ENCODE data around the gene NEURL3.
A peak's percentile ranks its signal among the peaks of the same experiment; 100 is the strongest.

The NEURL3 gene

DNA sequence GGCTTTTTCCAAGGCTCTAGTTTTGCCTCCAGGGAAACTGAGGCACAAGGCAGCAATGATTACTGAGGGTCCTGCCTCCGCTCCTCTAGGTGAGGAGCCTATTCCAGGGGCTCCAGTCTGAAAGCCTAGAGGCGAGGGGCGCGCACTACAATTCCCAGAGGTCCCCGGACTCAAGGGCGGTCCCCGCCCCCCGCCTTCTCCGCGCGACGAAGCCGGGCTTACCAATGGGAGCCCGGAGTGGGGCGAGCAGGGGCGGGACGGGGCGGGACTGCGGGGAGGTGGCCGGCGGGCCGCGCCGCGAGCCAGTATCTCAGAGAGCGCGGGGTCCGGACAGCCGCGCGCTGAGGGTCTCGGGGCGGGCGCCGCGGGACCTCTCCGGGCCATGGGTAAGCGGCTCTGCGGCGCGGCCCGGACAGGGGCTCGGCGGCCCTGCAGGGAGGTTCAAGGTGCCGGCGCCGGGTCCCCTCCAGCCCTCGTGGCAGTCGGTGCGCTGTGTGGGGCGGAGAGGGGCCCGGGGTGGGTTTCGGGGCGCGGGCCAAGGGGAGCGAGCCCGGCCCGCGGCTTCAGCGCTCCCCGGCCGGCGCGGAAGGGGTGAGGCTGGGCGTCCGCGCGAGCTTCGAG lies 31.4 kb upstream of the NEURL3 start, which contains the start of gene ARID5A:
Gene ARID5A, plus strand, starts transcription at position 308 of the 621 bp plus-strand sequence. Its CDS starts 75 bp downstream, at position 383.
- Mint-ChIP-seq H3K4me3 (peak within 1 kb of the TSS; percentile 97 to 99), H3K36me3 (ENCODE audit: insufficient read depth) (peaks cover 57% of the 10 kb centered on the region), H3K27ac (peak within 1 kb of the TSS; percentile 99 to 100), H3K4me1 (ENCODE audit: low read depth in 2 of 2) (peaks cover 42 to 45% of the 10 kb centered on the region in 2 donors), H3K9me3 (no peaks in the 10 kb centered on the region), H3K27me3 (no peaks in the 10 kb centered on the region)
- peak; percentile 49 for ATAC-seq (replicated peaks)
- peak; percentile 83 to 85 (median 83) for DNase-seq

- Mint-ChIP-seq H3K4me3 (no peak overlapping the region), H3K27me3 (no peaks in the 10 kb centered on the region), H3K4me1 (ENCODE audit: low read depth in 2 of 2) (peaks cover 47% of the 10 kb centered on the region in 2 donors), H3K9me3 (no peaks in the 10 kb centered on the region), H3K27ac (peak overlapping the region; percentile 99 to 100), H3K36me3 (ENCODE audit: insufficient read depth) (peaks cover 50% of the 10 kb centered on the region)
- no peak for DNase-seq
- no peak for ATAC-seq (replicated peaks)
These were observed 30.2 kb upstream of the NEURL3 start for GRCh38 chr2:96535331-96535730.

GRCh38 chr2:96534701-96535181 lies 29.6 kb upstream of the NEURL3 start:
- ATAC-seq (replicated peaks) (no peak), DNase-seq (no peak)
- H3K4me3 Mint-ChIP-seq = no peak overlapping the region
- H3K4me1 Mint-ChIP-seq (ENCODE audit: low read depth in 2 of 2) = peaks cover 45 to 46% of the 10 kb centered on the region in 2 donors
- peaks cover 47% of the 10 kb centered on the region for H3K36me3 Mint-ChIP-seq (ENCODE audit: insufficient read depth)
- H3K9me3 Mint-ChIP-seq = no peaks in the 10 kb centered on the region
- no peaks in the 10 kb centered on the region for H3K27me3 Mint-ChIP-seq
- no peak overlapping the region for H3K27ac Mint-ChIP-seq

- Mint-ChIP-seq H3K9me3 (no peaks in the 10 kb centered on the region), H3K27me3 (no peaks in the 10 kb centered on the region), H3K4me3 (no peak overlapping the region), H3K36me3 (ENCODE audit: insufficient read depth) (peaks cover 41% of the 10 kb centered on the region), H3K4me1 (ENCODE audit: low read depth in 2 of 2) (peaks cover 42 to 43% of the 10 kb centered on the region in 2 donors), H3K27ac (peak overlapping the region in 1 of 2 donors; percentile 46)
- ATAC-seq (replicated peaks) = no peak
- DNase-seq = no peak
These were observed 29.0 kb upstream of the NEURL3 start for GRCh38 chr2:96534141-96534540.

DNA sequence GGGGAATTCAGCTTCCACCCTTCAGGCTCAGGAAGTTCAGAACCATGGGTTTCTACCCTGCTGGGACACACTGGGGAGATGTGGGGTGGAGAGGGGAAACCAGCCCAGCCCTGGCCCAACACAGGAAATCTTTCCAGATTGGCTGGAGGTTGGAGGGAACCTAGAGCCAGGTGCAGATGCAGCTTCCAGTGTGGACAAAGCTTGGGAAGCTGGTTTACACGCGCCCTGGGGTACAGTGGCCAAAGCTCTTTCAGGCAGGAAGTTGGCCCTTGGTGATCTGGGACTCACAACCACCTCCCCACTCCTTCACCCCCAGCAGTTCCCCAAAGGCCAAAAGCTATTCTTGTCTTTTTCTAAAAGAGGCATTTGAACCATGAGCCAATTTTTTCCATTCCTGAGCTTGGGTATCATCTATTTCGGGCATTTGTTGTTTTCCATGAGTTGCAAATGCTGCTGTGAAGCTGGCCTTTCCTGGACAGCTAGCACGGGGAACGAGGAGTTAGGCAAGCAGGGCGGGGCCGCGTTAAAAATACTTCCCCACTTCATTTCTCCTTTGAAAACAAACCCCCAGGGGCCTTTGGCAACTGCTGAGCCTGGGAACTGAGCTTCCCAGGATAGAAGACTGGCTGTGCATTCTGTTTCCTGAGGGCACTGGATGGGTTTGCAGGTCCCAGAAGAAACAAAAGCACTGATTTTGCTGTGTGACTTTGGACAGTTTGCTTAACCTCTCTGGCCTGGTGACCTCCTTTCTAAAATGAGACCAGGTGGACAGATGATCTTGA lies 28.3 kb upstream of the NEURL3 start:
- peaks cover 39 to 43% of the 10 kb centered on the region in 2 donors for H3K4me1 Mint-ChIP-seq (ENCODE audit: low read depth in 2 of 2)
- ATAC-seq (replicated peaks) = no peak
- peak overlapping the region in 1 of 2 donors; percentile 46 for H3K27ac Mint-ChIP-seq
- DNase-seq = no peak
- no peak overlapping the region for H3K4me3 Mint-ChIP-seq
- H3K36me3 Mint-ChIP-seq (ENCODE audit: insufficient read depth) = peaks cover 34% of the 10 kb centered on the region
- no peaks in the 10 kb centered on the region for H3K9me3 Mint-ChIP-seq
- H3K27me3 Mint-ChIP-seq = no peaks in the 10 kb centered on the region

DNA sequence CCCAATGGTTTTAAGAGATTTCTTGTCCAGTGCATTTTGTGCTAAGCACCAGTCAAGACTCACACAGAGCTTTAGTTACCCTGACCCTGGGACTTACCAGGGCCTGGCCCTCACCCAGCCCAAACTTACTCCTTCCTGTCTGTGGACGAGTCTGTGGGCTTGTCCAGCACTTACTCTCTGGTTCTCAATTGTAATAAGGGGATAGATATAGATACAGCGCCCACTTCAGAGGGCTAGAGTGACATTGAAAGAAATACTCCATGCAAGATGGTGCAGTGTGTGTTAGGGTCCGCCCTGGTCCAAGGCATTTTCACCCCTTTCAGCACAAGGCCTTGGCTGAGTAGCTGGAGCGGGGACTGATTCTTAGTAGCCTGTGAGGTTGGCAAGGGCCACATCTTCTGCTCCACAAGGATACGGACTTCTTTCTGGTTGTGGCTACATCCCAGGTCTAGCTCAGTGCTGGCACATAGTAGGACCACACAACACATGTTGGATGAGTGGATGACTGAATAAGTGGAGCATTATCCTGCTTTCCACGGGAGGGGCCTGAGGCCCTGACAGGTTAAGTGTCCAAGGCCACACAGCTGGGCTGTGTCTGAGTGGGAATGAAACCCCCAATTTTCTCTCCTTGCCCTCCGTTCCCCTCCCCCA lies 27.6 kb upstream of the NEURL3 start:
- peak overlapping the region; percentile 82 to 95 for H3K27ac Mint-ChIP-seq
- no peaks in the 10 kb centered on the region for H3K9me3 Mint-ChIP-seq
- DNase-seq = no peak
- H3K36me3 Mint-ChIP-seq (ENCODE audit: insufficient read depth) = peaks cover 27% of the 10 kb centered on the region
- H3K4me3 Mint-ChIP-seq = peak overlapping the region in 1 of 2 donors; percentile 82
- H3K4me1 Mint-ChIP-seq (ENCODE audit: low read depth in 2 of 2) = peaks cover 43 to 44% of the 10 kb centered on the region in 2 donors
- no peaks in the 10 kb centered on the region for H3K27me3 Mint-ChIP-seq
- ATAC-seq (replicated peaks) = no peak

- peak; percentile 40 for ATAC-seq (replicated peaks)
- H3K9me3 Mint-ChIP-seq = no peaks in the 10 kb centered on the region
- peak; percentile 75 to 80 (median 76) for DNase-seq
- H3K4me1 Mint-ChIP-seq (ENCODE audit: low read depth in 2 of 2) = peaks cover 42 to 45% of the 10 kb centered on the region in 2 donors
- H3K36me3 Mint-ChIP-seq (ENCODE audit: insufficient read depth) = peaks cover 19% of the 10 kb centered on the region
- H3K27me3 Mint-ChIP-seq = no peaks in the 10 kb centered on the region
- H3K4me3 Mint-ChIP-seq = peak overlapping the region; percentile 82
- peak overlapping the region; percentile 82 to 95 for H3K27ac Mint-ChIP-seq
These were observed 26.8 kb upstream of the NEURL3 start for GRCh38 chr2:96531872-96532505.

DNA sequence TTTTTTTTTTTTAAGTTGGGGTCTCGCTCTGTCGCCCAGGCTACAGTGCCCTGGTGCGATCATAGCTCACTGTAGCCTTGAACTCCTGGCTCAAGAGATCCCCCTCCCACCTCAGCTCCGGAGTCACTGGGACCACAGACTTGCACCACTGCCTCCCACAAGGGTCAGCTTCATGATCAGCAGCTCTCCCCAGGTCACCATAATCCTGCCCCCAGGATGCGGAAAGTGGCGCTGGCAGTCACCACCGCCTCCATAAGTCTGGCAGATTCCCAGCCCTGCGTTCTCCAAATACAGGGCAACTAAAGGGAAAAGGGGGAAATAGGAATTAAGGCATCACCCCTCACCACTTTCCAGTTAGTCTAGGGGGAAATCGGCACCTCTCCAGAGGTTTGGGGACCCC lies 26.2 kb upstream of the NEURL3 start:
- Mint-ChIP-seq H3K36me3 (ENCODE audit: insufficient read depth) (peaks cover 17% of the 10 kb centered on the region), H3K27ac (peak overlapping the region; percentile 82 to 95), H3K4me3 (peak overlapping the region in 1 of 2 donors; percentile 82), H3K27me3 (no peaks in the 10 kb centered on the region), H3K4me1 (ENCODE audit: low read depth in 2 of 2) (peaks cover 46 to 50% of the 10 kb centered on the region in 2 donors), H3K9me3 (no peaks in the 10 kb centered on the region)
- DNase-seq (no peak), ATAC-seq (replicated peaks) (no peak)

- H3K4me3 Mint-ChIP-seq = peak overlapping the region in 1 of 2 donors; percentile 82
- H3K27me3 Mint-ChIP-seq = no peaks in the 10 kb centered on the region
- H3K9me3 Mint-ChIP-seq = no peaks in the 10 kb centered on the region
- no peak for ATAC-seq (replicated peaks)
- peaks cover 45% of the 10 kb centered on the region in 2 donors for H3K4me1 Mint-ChIP-seq (ENCODE audit: low read depth in 2 of 2)
- peaks cover 20% of the 10 kb centered on the region for H3K36me3 Mint-ChIP-seq (ENCODE audit: insufficient read depth)
- peak overlapping the region; percentile 1 to 82 for H3K27ac Mint-ChIP-seq
- DNase-seq = no peak
These were observed 25.6 kb upstream of the NEURL3 start for GRCh38 chr2:96530474-96531357.

DNA sequence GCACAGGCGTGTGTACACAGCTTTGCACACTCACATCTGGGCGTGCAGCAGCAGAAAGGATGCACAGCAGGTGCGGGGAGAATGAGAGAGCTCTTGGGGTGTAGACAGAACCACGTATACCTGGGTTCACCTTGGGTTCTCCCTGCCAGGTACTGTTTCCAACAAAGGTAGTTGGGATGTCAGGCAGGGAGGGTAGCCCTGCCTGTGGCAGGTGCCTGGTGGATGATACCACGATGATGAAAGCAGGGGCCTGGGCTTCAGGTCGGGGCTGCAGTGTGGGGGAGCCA lies 24.9 kb upstream of the NEURL3 start:
- Mint-ChIP-seq H3K27ac (peak overlapping the region in 1 of 2 donors; percentile 1), H3K4me1 (ENCODE audit: low read depth in 2 of 2) (peaks cover 39 to 47% of the 10 kb centered on the region in 2 donors), H3K4me3 (no peak overlapping the region), H3K27me3 (no peaks in the 10 kb centered on the region), H3K36me3 (ENCODE audit: insufficient read depth) (peaks cover 16% of the 10 kb centered on the region), H3K9me3 (no peaks in the 10 kb centered on the region)
- ATAC-seq (replicated peaks) (no peak), DNase-seq (no peak)

GRCh38 chr2:96529376-96530143 lies 24.4 kb upstream of the NEURL3 start:
- DNase-seq (no peak), ATAC-seq (replicated peaks) (no peak)
- H3K4me3 Mint-ChIP-seq = no peak overlapping the region
- no peaks in the 10 kb centered on the region for H3K27me3 Mint-ChIP-seq
- peak overlapping the region in 1 of 2 donors; percentile 1 for H3K27ac Mint-ChIP-seq
- H3K36me3 Mint-ChIP-seq (ENCODE audit: insufficient read depth) = peaks cover 15% of the 10 kb centered on the region
- H3K4me1 Mint-ChIP-seq (ENCODE audit: low read depth in 2 of 2) = peaks cover 41 to 49% of the 10 kb centered on the region in 2 donors
- no peaks in the 10 kb centered on the region for H3K9me3 Mint-ChIP-seq

Measured in effector memory CD8-positive, alpha-beta T cell (primary cell).